Loucy (cell line): ENCODE results near the gene DNAH9.

Experiments used
- H2AFZ ChIP-seq: fragments of 200-600 bp; sonication (generic); 2 replicates; pipeline ENCODE4 v1.6.0; 2016; ENCODE audit warnings: antibody characterized with exemption, mild to moderate bottlenecking, low read length, moderate library complexity
- H3F3A ChIP-seq: fragments of 200-600 bp; 2 replicates; pipeline ENCODE4 v1.6.0; 2016; ENCODE audit warnings: antibody characterized with exemption, low read depth, mild to moderate bottlenecking
- H3K27me3 ChIP-seq: fragments of 200-600 bp; sonication (generic); 2 replicates; pipeline ENCODE4 v1.6.1; 2014; ENCODE audit warnings: low read length, mild to moderate bottlenecking; ENCODE audit not compliant: insufficient read depth, poor library complexity, severe bottlenecking
- H3K36me3 ChIP-seq: fragments of 200-600 bp; sonication (generic); 2 replicates; pipeline ENCODE4 v1.6.1; 2016; ENCODE audit warnings: low read length; ENCODE audit not compliant: insufficient read depth
- H3K4me1 ChIP-seq: fragments of 200-600 bp; sonication (generic); 2 replicates; pipeline ENCODE4 v1.5.1; 2014; ENCODE audit warnings: low read length, mild to moderate bottlenecking; ENCODE audit not compliant: insufficient read depth, poor library complexity, severe bottlenecking
- H3K4me2 ChIP-seq: fragments of 200-600 bp; sonication (generic); 2 replicates; pipeline ENCODE4 v1.6.0; 2014; ENCODE audit warnings: antibody characterized with exemption, low read length, low read depth, mild to moderate bottlenecking; ENCODE audit not compliant: poor library complexity, severe bottlenecking
- H3K4me3 ChIP-seq: fragments of 200-600 bp; sonication (generic); 2 replicates; pipeline ENCODE4 v1.5.1; 2014; ENCODE audit warnings: low read length, mild to moderate bottlenecking, mixed read lengths; ENCODE audit not compliant: poor library complexity, severe bottlenecking
- H3K79me2 ChIP-seq: fragments of 200-600 bp; sonication (generic); 2 replicates; pipeline ENCODE4 v1.6.1; 2014; ENCODE audit warnings: low read length; ENCODE audit not compliant: insufficient read depth
- H3K9ac ChIP-seq: fragments of 200-600 bp; sonication (generic); 2 replicates; pipeline ENCODE4 v1.6.0; 2014; ENCODE audit warnings: mild to moderate bottlenecking, low read depth, low read length, moderate library complexity; ENCODE audit not compliant: poor library complexity, severe bottlenecking
- H3K9me2 ChIP-seq: fragments of 200-600 bp; sonication (generic); replicated peaks from 2 replicates; pipeline ENCODE4 v1.6.1; 2016; ENCODE audit warnings: low read depth, low read length, mixed read lengths
- H3K9me3 ChIP-seq: fragments of 200-600 bp; sonication (generic); 2 replicates; pipeline ENCODE4 v1.6.1; 2014; ENCODE audit warnings: mild to moderate bottlenecking, antibody characterized with exemption, low read length, low read depth; ENCODE audit not compliant: insufficient read depth
- H4K20me1 ChIP-seq: fragments of 200-600 bp; sonication (generic); 2 replicates; pipeline ENCODE4 v1.6.0; 2014; ENCODE audit warnings: antibody characterized with exemption, low read length, mild to moderate bottlenecking; ENCODE audit not compliant: insufficient read depth, poor library complexity, severe bottlenecking
- EZH2phosphoT487 ChIP-seq: fragments of 200-600 bp; IDR thresholded peaks from 2 replicates; pipeline ENCODE4 v1.6.1; 2018; ENCODE audit warnings: antibody characterized with exemption, mild to moderate bottlenecking, moderate library complexity, borderline replicate concordance
- TF ChIP-seq, protein P1 (sequence below): fragments of 200-600 bp; sonication (generic); conservative IDR thresholded peaks from 2 replicates; pipeline ENCODE4 v1.5.1; 2014; ENCODE audit warnings: mild to moderate bottlenecking, antibody characterized with exemption, low read length

DNAH9 gene

DNA sequence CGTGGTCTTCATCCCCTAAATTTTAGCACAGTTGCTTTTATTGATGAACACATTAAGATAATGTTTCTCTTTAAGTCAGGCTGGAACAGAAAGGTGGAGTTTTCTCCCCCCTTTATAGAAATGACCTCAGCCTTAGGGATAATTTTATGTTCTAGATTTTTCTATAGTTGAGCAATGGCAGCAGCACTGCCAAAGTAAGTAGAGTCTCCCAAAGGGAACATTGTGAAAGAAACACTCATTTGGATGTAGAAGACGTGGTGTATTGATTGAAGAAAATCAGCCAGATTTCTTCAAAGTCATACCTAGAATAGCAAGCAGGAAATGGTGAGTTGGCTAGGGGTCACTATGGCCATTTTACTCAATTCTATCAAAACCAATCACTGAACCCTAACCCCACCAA, 122.5 kb downstream of the DNAH9 start:
- H3K9me2 ChIP-seq, result no peaks in the 10 kb centered on the region
- H3F3A ChIP-seq, result no peaks in the 10 kb centered on the region
- no peak for TF ChIP-seq EZH2phosphoT487
- TF ChIP-seq, protein P1, sequence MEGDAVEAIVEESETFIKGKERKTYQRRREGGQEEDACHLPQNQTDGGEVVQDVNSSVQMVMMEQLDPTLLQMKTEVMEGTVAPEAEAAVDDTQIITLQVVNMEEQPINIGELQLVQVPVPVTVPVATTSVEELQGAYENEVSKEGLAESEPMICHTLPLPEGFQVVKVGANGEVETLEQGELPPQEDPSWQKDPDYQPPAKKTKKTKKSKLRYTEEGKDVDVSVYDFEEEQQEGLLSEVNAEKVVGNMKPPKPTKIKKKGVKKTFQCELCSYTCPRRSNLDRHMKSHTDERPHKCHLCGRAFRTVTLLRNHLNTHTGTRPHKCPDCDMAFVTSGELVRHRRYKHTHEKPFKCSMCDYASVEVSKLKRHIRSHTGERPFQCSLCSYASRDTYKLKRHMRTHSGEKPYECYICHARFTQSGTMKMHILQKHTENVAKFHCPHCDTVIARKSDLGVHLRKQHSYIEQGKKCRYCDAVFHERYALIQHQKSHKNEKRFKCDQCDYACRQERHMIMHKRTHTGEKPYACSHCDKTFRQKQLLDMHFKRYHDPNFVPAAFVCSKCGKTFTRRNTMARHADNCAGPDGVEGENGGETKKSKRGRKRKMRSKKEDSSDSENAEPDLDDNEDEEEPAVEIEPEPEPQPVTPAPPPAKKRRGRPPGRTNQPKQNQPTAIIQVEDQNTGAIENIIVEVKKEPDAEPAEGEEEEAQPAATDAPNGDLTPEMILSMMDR, result no peak
- H3K36me3 ChIP-seq, result no peaks in the 10 kb centered on the region
- no peaks in the 10 kb centered on the region for H3K79me2 ChIP-seq
- H3K9ac ChIP-seq, result no peak overlapping the region
- no peak overlapping the region for H3K4me2 ChIP-seq
- no peak overlapping the region for H2AFZ ChIP-seq
- H4K20me1 ChIP-seq, result no peaks in the 10 kb centered on the region
- H3K4me1 ChIP-seq, result no peaks in the 10 kb centered on the region
- H3K27me3 ChIP-seq, result no peaks in the 10 kb centered on the region
- no peak overlapping the region for H3K4me3 ChIP-seq
- no peaks in the 10 kb centered on the region for H3K9me3 ChIP-seq

DNA sequence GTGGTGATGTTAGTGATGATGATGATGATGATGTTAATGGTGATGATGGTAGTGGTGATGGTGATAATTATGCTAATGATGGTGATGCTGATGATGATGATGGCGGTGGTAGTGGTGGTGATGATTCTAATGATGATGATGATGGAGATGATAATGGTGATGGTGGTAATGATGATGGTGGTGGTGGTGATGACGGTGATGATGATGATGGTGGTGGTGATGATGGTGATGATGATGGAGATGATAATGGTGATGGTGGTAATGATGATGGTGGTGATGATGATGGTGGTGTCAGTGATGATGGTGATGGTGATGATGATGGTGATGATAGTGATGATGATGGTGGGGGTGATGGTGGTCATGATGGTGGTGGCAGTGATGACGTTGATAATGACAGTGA, 132.5 kb downstream of the DNAH9 start:
- Histone ChIP-seq H3F3A (no peaks in the 10 kb centered on the region), H3K27me3 (no peaks in the 10 kb centered on the region), H3K4me1 (no peaks in the 10 kb centered on the region), H4K20me1 (no peaks in the 10 kb centered on the region), H3K4me3 (no peak overlapping the region), H3K79me2 (no peaks in the 10 kb centered on the region), H3K9me3 (peaks cover 4% of the 10 kb centered on the region; the same call in 1 of the 2 replicates), H2AFZ (no peak overlapping the region), H3K9me2 (no peaks in the 10 kb centered on the region), H3K4me2 (no peak overlapping the region), H3K9ac (no peak overlapping the region), H3K36me3 (no peaks in the 10 kb centered on the region)
- TF ChIP-seq, protein P1, result no peak
- no peak for TF ChIP-seq EZH2phosphoT487

DNA sequence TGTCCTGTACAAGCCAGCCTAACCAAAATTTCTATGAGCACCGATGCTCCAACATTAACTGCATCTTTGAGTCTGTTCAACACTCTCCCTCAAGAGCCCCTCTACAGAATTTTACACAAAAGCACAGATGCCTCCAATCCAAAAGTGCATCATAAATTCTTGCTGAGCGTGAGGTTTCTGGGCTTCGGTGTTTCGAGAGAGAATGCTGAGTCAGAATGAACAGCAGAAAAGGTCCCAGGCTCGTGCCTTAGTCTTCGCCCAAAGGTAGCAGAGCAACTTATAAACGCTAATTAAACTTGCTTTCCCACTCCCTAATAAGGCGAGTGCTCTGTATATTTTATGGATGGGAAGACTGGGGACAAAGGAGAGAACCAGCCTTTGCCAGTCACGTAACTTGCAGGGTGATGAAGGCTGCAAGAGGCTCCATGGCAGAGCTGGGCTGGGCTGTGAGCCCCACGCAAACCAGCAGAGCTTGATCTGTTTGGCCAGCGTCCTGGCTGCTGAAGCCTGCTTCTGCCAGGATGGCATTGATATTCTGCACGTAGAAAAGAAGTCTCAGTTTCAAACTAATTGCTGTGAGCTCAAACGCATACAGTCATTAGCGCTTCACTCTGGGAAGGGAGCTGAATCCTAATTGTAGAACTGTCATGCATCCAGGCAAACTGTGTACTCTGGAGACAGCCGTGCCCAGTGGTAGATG, 138.5 kb downstream of the DNAH9 start:
- no peak overlapping the region for H3K4me3 ChIP-seq
- H3K4me1 ChIP-seq, result no peaks in the 10 kb centered on the region
- H3K79me2 ChIP-seq, result no peaks in the 10 kb centered on the region
- no peaks in the 10 kb centered on the region for H4K20me1 ChIP-seq
- H3K9me3 ChIP-seq, result peaks cover 4% of the 10 kb centered on the region; the same call in 1 of the 2 replicates
- no peak overlapping the region for H3K4me2 ChIP-seq
- H3F3A ChIP-seq, result no peaks in the 10 kb centered on the region
- H3K9ac ChIP-seq, result no peak overlapping the region
- H3K36me3 ChIP-seq, result no peaks in the 10 kb centered on the region
- no peaks in the 10 kb centered on the region for H3K9me2 ChIP-seq
- TF ChIP-seq, protein P1, result no peak
- no peak for TF ChIP-seq EZH2phosphoT487
- H2AFZ ChIP-seq, result no peak overlapping the region
- H3K27me3 ChIP-seq, result no peaks in the 10 kb centered on the region
